DOHH2 (cell line): ENCODE measurements around the gene CABCOCO1.

Experiments
- H3F3A ChIP-seq: fragments of 200-600 bp; sonication (generic), shearing (Covaris generic); 2 replicates; pipeline ENCODE4 v1.6.0; 2016; ENCODE audit warnings: antibody characterized with exemption, mild to moderate bottlenecking; ENCODE audit not compliant: control insufficient read depth, insufficient read depth
- H3K27ac ChIP-seq: fragments of 200-600 bp; sonication (generic); 2 replicates; pipeline ENCODE4 v1.5.1; 2014; ENCODE audit warnings: low read depth, mild to moderate bottlenecking, low read length, moderate library complexity
- H3K27me3 ChIP-seq: fragments of 200-600 bp; sonication (generic); 2 replicates; pipeline ENCODE4 v1.6.1; 2014; ENCODE audit warnings: mild to moderate bottlenecking, low read length, mixed read lengths; ENCODE audit not compliant: control insufficient read depth
- H3K36me3 ChIP-seq: fragments of 200-600 bp; sonication (generic); 2 replicates; pipeline ENCODE4 v1.6.1; 2014; ENCODE audit warnings: mild to moderate bottlenecking, low read length, moderate library complexity, mixed read lengths; ENCODE audit not compliant: control insufficient read depth
- H3K4me1 ChIP-seq: fragments of 200-600 bp; sonication (generic); 2 replicates; pipeline ENCODE4 v1.6.1; 2014; ENCODE audit warnings: mild to moderate bottlenecking, low read length, mixed read lengths; ENCODE audit not compliant: control insufficient read depth
- H3K4me2 ChIP-seq: fragments of 200-600 bp; sonication (generic); 2 replicates; pipeline ENCODE4 v1.6.0; 2014; ENCODE audit warnings: mild to moderate bottlenecking, low read length, moderate library complexity
- H3K4me3 ChIP-seq: fragments of 200-600 bp; sonication (generic); 2 replicates; pipeline ENCODE4 v1.5.1; 2014; ENCODE audit warnings: mild to moderate bottlenecking, low read length, mixed read lengths
- H3K79me2 ChIP-seq: fragments of 200-600 bp; sonication (generic); 2 replicates; pipeline ENCODE4 v1.6.1; 2014; ENCODE audit warnings: mild to moderate bottlenecking, low read length, mixed read lengths; ENCODE audit not compliant: control insufficient read depth
- H3K9me2 ChIP-seq: fragments of 200-600 bp; sonication (generic); replicated peaks from 2 replicates; pipeline ENCODE4 v1.6.1; 2014; ENCODE audit warnings: mild to moderate bottlenecking, low read length, mixed read lengths; ENCODE audit not compliant: control insufficient read depth
- H3K9me3 ChIP-seq: fragments of 200-600 bp; sonication (generic); 2 replicates; pipeline ENCODE4 v1.6.1; 2014; ENCODE audit warnings: antibody characterized with exemption, low read length, mixed read lengths; ENCODE audit not compliant: control insufficient read depth, insufficient read depth
- H4K20me1 ChIP-seq: fragments of 200-600 bp; sonication (generic); 2 replicates; pipeline ENCODE4 v1.6.0; 2014; ENCODE audit warnings: low read depth, mild to moderate bottlenecking, antibody characterized with exemption, low read length, moderate library complexity; ENCODE audit not compliant: control insufficient read depth, insufficient read depth
- CTCF ChIP-seq: fragments of 200-600 bp; sonication (generic); IDR thresholded peaks from one replicate; pipeline ENCODE4 v1.5.1; 2014; ENCODE audit warnings: antibody characterized with exemption, mild to moderate bottlenecking, low read depth, low read length; ENCODE audit not compliant: poor library complexity, severe bottlenecking
- EZH2phosphoT487 ChIP-seq: fragments of 200-600 bp; sonication (generic); IDR thresholded peaks from 2 replicates; pipeline ENCODE4 v1.6.1; 2017; ENCODE audit warnings: borderline replicate concordance, mild to moderate bottlenecking, antibody characterized with exemption, low read length, moderate library complexity, mixed read lengths

CABCOCO1 gene

GRCh38 chr10:61692447-61693010 lies 29.8 kb downstream of the CABCOCO1 start:
- Histone ChIP-seq H3K36me3 (no peaks in the 10 kb centered on the region), H4K20me1 (no peaks in the 10 kb centered on the region), H3K9me2 (no peaks in the 10 kb centered on the region), H3F3A (no peaks in the 10 kb centered on the region), H3K4me1 (no peaks in the 10 kb centered on the region), H3K4me3 (no peak overlapping the region), H3K27me3 (no peaks in the 10 kb centered on the region), H3K9me3 (no peaks in the 10 kb centered on the region), H3K79me2 (no peaks in the 10 kb centered on the region), H3K4me2 (no peak overlapping the region), H3K27ac (no peak overlapping the region)
- TF ChIP-seq EZH2phosphoT487 (no peak), CTCF (no peak)

GRCh38 chr10:61698968-61699655 lies 36.4 kb downstream of the CABCOCO1 start:
- no peaks in the 10 kb centered on the region for H3K9me3 ChIP-seq
- no peak for TF ChIP-seq CTCF
- no peak for TF ChIP-seq EZH2phosphoT487
- no peak overlapping the region for H3K4me3 ChIP-seq
- no peaks in the 10 kb centered on the region for H3K36me3 ChIP-seq
- H3K9me2 ChIP-seq: no peaks in the 10 kb centered on the region
- H3K27me3 ChIP-seq: no peaks in the 10 kb centered on the region
- no peaks in the 10 kb centered on the region for H3F3A ChIP-seq
- H3K4me2 ChIP-seq: no peak overlapping the region
- no peaks in the 10 kb centered on the region for H3K4me1 ChIP-seq
- no peaks in the 10 kb centered on the region for H4K20me1 ChIP-seq
- no peaks in the 10 kb centered on the region for H3K79me2 ChIP-seq
- H3K27ac ChIP-seq: no peak overlapping the region

GRCh38 chr10:61701055-61701705 lies 38.5 kb downstream of the CABCOCO1 start:
- TF ChIP-seq EZH2phosphoT487: no peak
- TF ChIP-seq CTCF: no peak
- Histone ChIP-seq H3K9me3 (no peaks in the 10 kb centered on the region), H3K4me2 (no peak overlapping the region), H3K9me2 (no peaks in the 10 kb centered on the region), H3K79me2 (no peaks in the 10 kb centered on the region), H3F3A (no peaks in the 10 kb centered on the region), H3K36me3 (no peaks in the 10 kb centered on the region), H3K27ac (no peak overlapping the region), H4K20me1 (no peaks in the 10 kb centered on the region), H3K27me3 (no peaks in the 10 kb centered on the region), H3K4me1 (no peaks in the 10 kb centered on the region), H3K4me3 (no peak overlapping the region)
